WERI-Rb-1 (cell line): ENCODE results near the gene SNRNP200.
A peak's percentile ranks its signal among the peaks of the same experiment; 100 is the strongest.

ENCODE experiments used
- DNase-seq: peaks from one replicate; pipeline ENCODE4 v3.0.0-alpha.2; 2020
- H3K27ac ChIP-seq: fragments of 250-450 bp; sonication (Bioruptor Pico); 2 replicates; pipeline ENCODE4 v1.5.1; 2020; ENCODE audit warnings: mild to moderate bottlenecking, moderate library complexity
- H3K27me3 ChIP-seq: fragments of 250-450 bp; sonication (Bioruptor Pico); 2 replicates; pipeline ENCODE4 v1.5.1; 2021; ENCODE audit warnings: mild to moderate bottlenecking, low read depth, moderate library complexity; ENCODE audit not compliant: insufficient read depth, severe bottlenecking
- H3K36me3 ChIP-seq: fragments of 250-450 bp; sonication (Bioruptor Pico); 2 replicates; pipeline ENCODE4 v1.5.1; 2020; ENCODE audit warnings: mild to moderate bottlenecking, moderate library complexity
- H3K4me3 ChIP-seq: 2 replicates; pipeline ENCODE4 v1.5.1; 2011; ENCODE audit warnings: low read depth, mild to moderate bottlenecking, control low read depth, low read length
- H3K9me3 ChIP-seq: fragments of 250-450 bp; sonication (Bioruptor Pico); 2 replicates; pipeline ENCODE4 v1.5.1; 2021; ENCODE audit warnings: mild to moderate bottlenecking, moderate library complexity; ENCODE audit not compliant: severe bottlenecking
- CTCF ChIP-seq: IDR thresholded peaks from 2 replicates; pipeline ENCODE4 v1.5.1; 2011; ENCODE audit warnings: low read depth, mild to moderate bottlenecking, control low read depth, inconsistent platforms, low read length

SNRNP200 gene

GRCh38 chr2:96264086-96264485 is 41.3 kb downstream of the SNRNP200 start:
- peaks cover 43% of the 10 kb centered on the region for H3K36me3 ChIP-seq
- no peaks in the 10 kb centered on the region for H3K9me3 ChIP-seq
- TF ChIP-seq CTCF = no peak
- peak overlapping the region; percentile 53 for H3K4me3 ChIP-seq
- no peaks in the 10 kb centered on the region for H3K27me3 ChIP-seq
- no peak for DNase-seq
- no peak overlapping the region for H3K27ac ChIP-seq

GRCh38 chr2:96262306-96262705 is 43.0 kb downstream of the SNRNP200 start:
- Histone ChIP-seq H3K27me3 (no peaks in the 10 kb centered on the region), H3K27ac (no peak overlapping the region), H3K36me3 (peaks cover 31% of the 10 kb centered on the region), H3K4me3 (no peak overlapping the region), H3K9me3 (no peaks in the 10 kb centered on the region)
- TF ChIP-seq CTCF = no peak
- DNase-seq = no peak

- Histone ChIP-seq H3K36me3 (peaks cover 29% of the 10 kb centered on the region), H3K27ac (peak overlapping the region; percentile 73), H3K9me3 (no peaks in the 10 kb centered on the region), H3K4me3 (no peak overlapping the region), H3K27me3 (no peaks in the 10 kb centered on the region)
- TF ChIP-seq CTCF = no peak
- DNase-seq = no peak
Measured at GRCh38 chr2:96261328-96262003, 43.9 kb downstream of the SNRNP200 start.

GRCh38 chr2:96260387-96261260 is 44.7 kb downstream of the SNRNP200 start:
- Histone ChIP-seq H3K27me3 (no peaks in the 10 kb centered on the region), H3K9me3 (no peaks in the 10 kb centered on the region), H3K4me3 (no peak overlapping the region), H3K36me3 (peaks cover 30% of the 10 kb centered on the region), H3K27ac (peak overlapping the region; percentile 75)
- peak; percentile 91 for DNase-seq
- peak; percentile 84 for TF ChIP-seq CTCF

GRCh38 chr2:96259497-96259921 is 45.8 kb downstream of the SNRNP200 start:
- TF ChIP-seq CTCF = no peak
- peak; percentile 38 for DNase-seq
- Histone ChIP-seq H3K27me3 (no peaks in the 10 kb centered on the region), H3K36me3 (peaks cover 41% of the 10 kb centered on the region), H3K27ac (peak overlapping the region; percentile 75), H3K4me3 (no peak overlapping the region), H3K9me3 (no peaks in the 10 kb centered on the region)
